GM12875 (cell line): ENCODE measurements around the gene IL1RAPL2.

Source experiments
- H3K4me3 ChIP-seq: one replicate; pipeline ENCODE4 v1.5.1; 2011; ENCODE audit warnings: low read depth, low read length, control low read depth
- TF ChIP-seq, protein P1 (sequence below): IDR thresholded peaks from 2 replicates; pipeline ENCODE4 v1.5.1; 2011; ENCODE audit warnings: low read depth, mild to moderate bottlenecking, control low read depth, inconsistent platforms, low read length, moderate library complexity, borderline replicate concordance; ENCODE audit not compliant: insufficient read depth

Gene IL1RAPL2

DNA sequence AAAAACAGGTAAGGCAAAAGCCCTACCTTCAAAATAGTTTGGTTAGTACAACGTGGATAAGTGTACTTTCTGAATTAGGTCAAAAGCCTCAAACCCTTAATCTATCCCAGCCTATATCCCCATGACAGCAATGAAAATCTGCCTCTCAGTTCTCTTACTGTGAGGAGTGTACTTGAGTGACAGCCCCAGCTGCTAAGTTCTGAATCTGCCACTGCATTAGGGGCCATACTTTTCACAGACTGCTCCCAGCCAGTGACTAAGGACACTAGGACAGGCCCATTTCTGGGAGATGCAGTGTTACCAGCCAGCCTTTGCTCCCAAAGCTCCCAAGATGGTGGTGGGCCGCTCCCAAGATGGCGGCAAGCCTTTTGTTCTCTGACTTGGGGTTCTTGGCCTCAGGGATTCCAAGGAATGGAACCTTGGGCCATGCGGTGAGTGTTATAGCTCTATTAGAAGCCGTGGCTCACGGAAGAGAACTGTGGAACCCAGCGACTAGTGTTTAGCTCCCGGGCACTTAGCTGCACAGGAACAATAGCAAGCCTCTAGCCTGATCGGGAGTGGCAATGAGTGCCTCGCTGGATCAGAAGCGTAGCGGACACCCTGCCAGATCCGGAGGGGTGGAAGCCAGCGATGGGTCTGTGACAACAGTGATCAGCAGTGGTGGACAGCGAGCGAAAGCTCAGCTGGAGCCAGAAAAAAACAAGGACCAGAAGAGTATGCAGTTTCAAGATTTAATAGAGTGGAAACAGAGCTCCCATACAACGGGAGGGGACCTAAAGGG is 1080.8 kb downstream of the IL1RAPL2 start:
- TF ChIP-seq, protein P1, sequence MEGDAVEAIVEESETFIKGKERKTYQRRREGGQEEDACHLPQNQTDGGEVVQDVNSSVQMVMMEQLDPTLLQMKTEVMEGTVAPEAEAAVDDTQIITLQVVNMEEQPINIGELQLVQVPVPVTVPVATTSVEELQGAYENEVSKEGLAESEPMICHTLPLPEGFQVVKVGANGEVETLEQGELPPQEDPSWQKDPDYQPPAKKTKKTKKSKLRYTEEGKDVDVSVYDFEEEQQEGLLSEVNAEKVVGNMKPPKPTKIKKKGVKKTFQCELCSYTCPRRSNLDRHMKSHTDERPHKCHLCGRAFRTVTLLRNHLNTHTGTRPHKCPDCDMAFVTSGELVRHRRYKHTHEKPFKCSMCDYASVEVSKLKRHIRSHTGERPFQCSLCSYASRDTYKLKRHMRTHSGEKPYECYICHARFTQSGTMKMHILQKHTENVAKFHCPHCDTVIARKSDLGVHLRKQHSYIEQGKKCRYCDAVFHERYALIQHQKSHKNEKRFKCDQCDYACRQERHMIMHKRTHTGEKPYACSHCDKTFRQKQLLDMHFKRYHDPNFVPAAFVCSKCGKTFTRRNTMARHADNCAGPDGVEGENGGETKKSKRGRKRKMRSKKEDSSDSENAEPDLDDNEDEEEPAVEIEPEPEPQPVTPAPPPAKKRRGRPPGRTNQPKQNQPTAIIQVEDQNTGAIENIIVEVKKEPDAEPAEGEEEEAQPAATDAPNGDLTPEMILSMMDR: no peak
- H3K4me3 ChIP-seq: no peak overlapping the region

DNA sequence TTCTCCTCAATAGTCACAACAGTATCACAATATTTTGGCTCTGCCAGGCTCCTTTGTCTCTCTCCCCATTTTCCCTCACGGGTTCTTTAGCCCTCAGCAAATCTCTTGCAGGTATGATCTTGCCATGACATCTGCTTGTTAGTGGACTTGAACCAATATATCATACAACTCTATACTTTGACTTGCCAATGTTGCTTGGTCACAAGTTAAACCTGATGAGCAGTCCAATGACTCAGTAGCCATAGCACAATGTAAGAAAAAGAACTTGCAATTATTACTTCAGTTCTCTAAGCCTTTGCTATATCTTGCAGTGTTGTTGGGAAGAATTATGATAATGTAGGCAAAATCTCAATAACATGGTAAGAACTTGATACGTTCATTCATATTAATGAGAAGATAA is 1081.8 kb downstream of the IL1RAPL2 start:
- no peak overlapping the region for H3K4me3 ChIP-seq

DNA sequence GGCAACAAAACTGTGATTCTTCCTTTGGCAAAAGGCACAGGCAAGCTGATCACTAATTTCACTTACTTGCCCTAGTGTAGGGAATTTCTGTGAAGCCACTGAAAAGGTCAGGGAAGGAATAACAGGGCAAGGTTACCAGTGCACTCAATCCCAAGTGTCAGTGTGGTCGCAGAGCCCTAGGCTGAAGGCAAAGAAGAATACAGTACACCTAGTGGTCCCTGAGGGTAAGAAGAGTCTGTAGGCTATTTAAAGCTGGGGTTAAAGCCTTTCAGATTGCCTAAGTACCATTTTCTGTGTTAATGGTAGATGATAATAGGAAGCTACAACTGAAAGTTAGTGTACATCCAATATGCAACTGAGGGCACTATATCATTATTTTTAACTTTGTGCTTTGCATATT is 1082.7 kb downstream of the IL1RAPL2 start:
- H3K4me3 ChIP-seq: no peak overlapping the region
- TF ChIP-seq, protein P1: no peak

More for the DNA sequence above, 1081.8 kb downstream of the IL1RAPL2 start:
- TF ChIP-seq, protein P1: no peak

DNA sequence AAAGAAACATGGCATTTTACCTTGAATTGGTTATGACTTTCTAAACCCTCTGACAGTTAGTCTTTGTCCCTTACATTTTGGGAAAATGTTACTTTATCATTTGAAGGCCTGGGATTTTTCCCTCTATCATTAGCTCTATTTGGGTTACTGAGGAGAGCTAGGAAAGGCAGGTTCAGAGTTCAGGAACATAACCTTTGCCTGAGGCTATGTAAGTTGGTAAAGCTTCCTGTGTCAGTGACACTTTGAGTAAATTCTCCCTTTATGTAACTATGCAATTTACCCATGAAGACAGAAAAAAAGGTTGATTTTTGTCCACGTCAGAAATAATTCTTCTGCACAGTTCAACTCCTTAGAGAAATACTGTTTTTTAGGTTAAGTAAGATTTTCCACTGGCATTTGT is 1084.6 kb downstream of the IL1RAPL2 start:
- H3K4me3 ChIP-seq: no peak overlapping the region
- TF ChIP-seq, protein P1: no peak

DNA sequence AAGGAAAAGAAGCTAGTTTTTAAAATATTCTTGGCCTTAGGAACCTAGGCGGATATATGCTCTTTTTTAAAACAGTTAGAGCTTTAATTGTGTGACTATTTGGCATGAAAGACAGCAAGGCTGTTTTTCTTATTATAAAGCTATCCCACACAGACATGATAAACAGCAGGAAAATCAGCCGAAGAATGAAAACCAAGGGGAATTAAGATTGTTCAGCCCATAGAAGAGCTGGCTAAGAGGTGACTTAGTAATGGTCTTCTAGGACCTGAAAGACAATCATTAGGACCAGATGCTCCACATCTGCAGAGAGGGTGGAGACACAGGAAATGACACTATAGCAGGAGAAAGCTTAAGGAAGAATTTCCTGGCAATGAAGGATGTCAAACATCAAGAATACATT is 1085.0 kb downstream of the IL1RAPL2 start:
- no peak overlapping the region for H3K4me3 ChIP-seq

DNA sequence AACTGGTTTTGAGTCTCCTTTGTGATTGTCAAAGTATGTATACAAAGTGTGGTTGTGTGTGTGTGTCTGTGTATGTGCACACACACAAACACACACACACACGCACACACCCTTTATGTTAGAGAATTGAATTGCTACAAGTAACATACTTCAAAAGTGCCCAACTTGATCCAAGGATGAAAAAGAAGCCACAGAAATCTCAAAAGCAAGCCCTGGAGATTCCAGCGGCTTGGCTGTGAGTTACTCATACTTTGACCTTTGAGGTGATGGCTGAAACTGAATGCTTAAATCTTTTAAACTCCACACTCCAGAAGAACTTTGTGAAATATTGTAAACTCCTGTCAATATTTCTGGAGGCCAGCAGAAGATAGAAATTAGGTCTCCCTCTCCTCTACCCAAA is 1087.9 kb downstream of the IL1RAPL2 start:
- TF ChIP-seq, protein P1: no peak
- H3K4me3 ChIP-seq: no peak overlapping the region

More for the DNA sequence above, 1085.0 kb downstream of the IL1RAPL2 start:
- TF ChIP-seq, protein P1: no peak

DNA sequence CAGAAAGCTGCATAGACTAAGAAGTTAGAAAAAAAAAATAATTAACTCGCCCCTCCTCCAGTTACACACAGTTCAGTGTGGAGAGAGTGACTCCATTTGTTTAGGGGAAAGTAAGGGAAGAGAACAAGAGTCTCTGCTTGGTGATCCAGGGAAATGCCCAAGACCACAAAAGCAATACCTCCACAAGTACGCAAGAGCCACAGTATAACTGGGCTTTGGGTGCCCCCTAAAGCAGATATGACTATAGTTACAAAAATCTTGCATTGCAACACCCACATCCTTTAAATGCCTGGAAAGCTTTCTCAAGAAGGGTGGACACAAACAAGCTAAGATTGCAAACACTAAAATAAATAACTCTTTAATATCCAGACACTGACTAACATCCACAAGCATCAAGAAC is 1092.1 kb downstream of the IL1RAPL2 start:
- no peak overlapping the region for H3K4me3 ChIP-seq
- TF ChIP-seq, protein P1: no peak
